DOHH2 (cell line): ENCODE measurements around the gene SYNGR1.

Source experiments
- H3F3A ChIP-seq: fragments of 200-600 bp; sonication (generic), shearing (Covaris generic); 2 replicates; pipeline ENCODE4 v1.6.0; 2016; ENCODE audit warnings: antibody characterized with exemption, mild to moderate bottlenecking; ENCODE audit not compliant: control insufficient read depth, insufficient read depth
- H3K27ac ChIP-seq: fragments of 200-600 bp; sonication (generic); 2 replicates; pipeline ENCODE4 v1.5.1; 2014; ENCODE audit warnings: low read depth, mild to moderate bottlenecking, low read length, moderate library complexity
- H3K27me3 ChIP-seq: fragments of 200-600 bp; sonication (generic); 2 replicates; pipeline ENCODE4 v1.6.1; 2014; ENCODE audit warnings: mild to moderate bottlenecking, low read length, mixed read lengths; ENCODE audit not compliant: control insufficient read depth
- H3K36me3 ChIP-seq: fragments of 200-600 bp; sonication (generic); 2 replicates; pipeline ENCODE4 v1.6.1; 2014; ENCODE audit warnings: mild to moderate bottlenecking, low read length, moderate library complexity, mixed read lengths; ENCODE audit not compliant: control insufficient read depth
- H3K4me1 ChIP-seq: fragments of 200-600 bp; sonication (generic); 2 replicates; pipeline ENCODE4 v1.6.1; 2014; ENCODE audit warnings: mild to moderate bottlenecking, low read length, mixed read lengths; ENCODE audit not compliant: control insufficient read depth
- H3K4me2 ChIP-seq: fragments of 200-600 bp; sonication (generic); 2 replicates; pipeline ENCODE4 v1.6.0; 2014; ENCODE audit warnings: mild to moderate bottlenecking, low read length, moderate library complexity
- H3K4me3 ChIP-seq: fragments of 200-600 bp; sonication (generic); 2 replicates; pipeline ENCODE4 v1.5.1; 2014; ENCODE audit warnings: mild to moderate bottlenecking, low read length, mixed read lengths
- H3K79me2 ChIP-seq: fragments of 200-600 bp; sonication (generic); 2 replicates; pipeline ENCODE4 v1.6.1; 2014; ENCODE audit warnings: mild to moderate bottlenecking, low read length, mixed read lengths; ENCODE audit not compliant: control insufficient read depth
- H3K9me2 ChIP-seq: fragments of 200-600 bp; sonication (generic); replicated peaks from 2 replicates; pipeline ENCODE4 v1.6.1; 2014; ENCODE audit warnings: mild to moderate bottlenecking, low read length, mixed read lengths; ENCODE audit not compliant: control insufficient read depth
- H3K9me3 ChIP-seq: fragments of 200-600 bp; sonication (generic); 2 replicates; pipeline ENCODE4 v1.6.1; 2014; ENCODE audit warnings: antibody characterized with exemption, low read length, mixed read lengths; ENCODE audit not compliant: control insufficient read depth, insufficient read depth
- H4K20me1 ChIP-seq: fragments of 200-600 bp; sonication (generic); 2 replicates; pipeline ENCODE4 v1.6.0; 2014; ENCODE audit warnings: low read depth, mild to moderate bottlenecking, antibody characterized with exemption, low read length, moderate library complexity; ENCODE audit not compliant: control insufficient read depth, insufficient read depth
- EZH2phosphoT487 ChIP-seq: fragments of 200-600 bp; sonication (generic); IDR thresholded peaks from 2 replicates; pipeline ENCODE4 v1.6.1; 2017; ENCODE audit warnings: borderline replicate concordance, mild to moderate bottlenecking, antibody characterized with exemption, low read length, moderate library complexity, mixed read lengths
- TF ChIP-seq, protein P1 (sequence below): fragments of 200-600 bp; sonication (generic); IDR thresholded peaks from one replicate; pipeline ENCODE4 v1.5.1; 2014; ENCODE audit warnings: antibody characterized with exemption, mild to moderate bottlenecking, low read depth, low read length; ENCODE audit not compliant: poor library complexity, severe bottlenecking

The SYNGR1 gene

DNA sequence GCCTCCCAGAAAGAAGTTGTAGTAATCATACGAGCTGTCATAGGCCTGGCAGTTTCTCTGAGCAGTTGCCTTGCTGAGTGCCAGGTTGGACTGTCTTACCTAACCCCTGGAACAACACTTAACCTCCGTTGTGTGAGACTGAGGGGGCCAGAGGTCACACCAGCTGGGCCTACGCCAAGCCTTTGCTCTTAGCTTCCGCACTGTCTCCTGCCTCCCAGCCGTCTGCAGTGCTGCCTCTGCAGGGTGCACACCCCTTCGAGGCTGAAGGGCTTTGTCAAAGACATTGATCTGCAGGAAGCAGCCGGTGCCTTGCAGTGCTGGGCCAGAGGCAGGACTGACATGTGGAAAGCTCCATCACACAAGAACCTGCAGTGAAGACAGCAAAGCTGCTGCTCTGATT is 66.5 kb downstream of the SYNGR1 start:
- Histone ChIP-seq H3K4me2 (no peak overlapping the region), H3K4me3 (no peak overlapping the region), H3K9me3 (no peaks in the 10 kb centered on the region), H3F3A (peaks cover 9% of the 10 kb centered on the region), H3K36me3 (peaks cover 60% of the 10 kb centered on the region), H3K9me2 (no peaks in the 10 kb centered on the region), H4K20me1 (no peaks in the 10 kb centered on the region), H3K79me2 (peaks cover 29% of the 10 kb centered on the region), H3K27me3 (no peaks in the 10 kb centered on the region), H3K4me1 (peaks cover 43% of the 10 kb centered on the region), H3K27ac (no peak overlapping the region)
- TF ChIP-seq, protein P1, sequence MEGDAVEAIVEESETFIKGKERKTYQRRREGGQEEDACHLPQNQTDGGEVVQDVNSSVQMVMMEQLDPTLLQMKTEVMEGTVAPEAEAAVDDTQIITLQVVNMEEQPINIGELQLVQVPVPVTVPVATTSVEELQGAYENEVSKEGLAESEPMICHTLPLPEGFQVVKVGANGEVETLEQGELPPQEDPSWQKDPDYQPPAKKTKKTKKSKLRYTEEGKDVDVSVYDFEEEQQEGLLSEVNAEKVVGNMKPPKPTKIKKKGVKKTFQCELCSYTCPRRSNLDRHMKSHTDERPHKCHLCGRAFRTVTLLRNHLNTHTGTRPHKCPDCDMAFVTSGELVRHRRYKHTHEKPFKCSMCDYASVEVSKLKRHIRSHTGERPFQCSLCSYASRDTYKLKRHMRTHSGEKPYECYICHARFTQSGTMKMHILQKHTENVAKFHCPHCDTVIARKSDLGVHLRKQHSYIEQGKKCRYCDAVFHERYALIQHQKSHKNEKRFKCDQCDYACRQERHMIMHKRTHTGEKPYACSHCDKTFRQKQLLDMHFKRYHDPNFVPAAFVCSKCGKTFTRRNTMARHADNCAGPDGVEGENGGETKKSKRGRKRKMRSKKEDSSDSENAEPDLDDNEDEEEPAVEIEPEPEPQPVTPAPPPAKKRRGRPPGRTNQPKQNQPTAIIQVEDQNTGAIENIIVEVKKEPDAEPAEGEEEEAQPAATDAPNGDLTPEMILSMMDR = no peak
- TF ChIP-seq EZH2phosphoT487 = no peak

DNA sequence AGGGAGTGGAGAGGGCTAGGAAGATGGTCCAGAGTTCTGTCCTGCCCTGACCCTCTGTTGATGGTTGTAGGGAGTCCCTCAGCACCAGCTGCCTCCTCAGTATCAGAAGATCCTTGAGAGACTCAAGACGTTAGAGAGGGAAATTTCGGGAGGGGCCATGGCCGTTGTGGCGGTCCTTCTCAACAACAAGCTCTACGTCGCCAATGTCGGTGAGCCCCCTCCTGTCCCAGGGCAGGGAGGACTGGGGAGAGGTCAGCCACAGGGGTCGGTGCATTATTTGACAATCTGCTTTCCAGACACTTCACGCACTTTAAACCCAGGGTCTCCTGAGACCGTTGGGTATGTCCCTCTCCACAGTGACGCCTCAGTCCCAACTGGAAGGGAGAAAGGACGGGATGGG is 67.8 kb downstream of the SYNGR1 start:
- Histone ChIP-seq H3K27ac (no peak overlapping the region), H3K4me1 (peaks cover 30% of the 10 kb centered on the region)

DNA sequence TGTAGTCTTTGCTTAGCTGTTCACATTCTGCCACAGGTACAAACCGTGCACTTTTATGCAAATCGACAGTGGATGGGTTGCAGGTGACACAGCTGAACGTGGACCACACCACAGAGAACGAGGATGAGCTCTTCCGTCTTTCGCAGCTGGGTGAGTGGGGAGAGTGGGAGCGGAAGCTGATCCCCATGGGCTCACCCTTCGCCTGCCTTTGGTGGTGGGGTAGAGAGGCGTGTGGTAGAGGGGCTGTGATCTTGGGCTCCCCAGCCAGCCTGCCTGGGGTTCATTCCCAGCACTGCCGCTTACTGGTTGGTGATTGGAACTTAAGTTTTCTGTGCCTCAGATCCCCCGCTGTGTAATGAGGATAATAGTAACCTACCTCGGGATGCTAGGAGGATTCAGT is 68.9 kb downstream of the SYNGR1 start:
- Histone ChIP-seq H3K4me1 (peaks cover 20% of the 10 kb centered on the region), H3K9me3 (no peaks in the 10 kb centered on the region), H3K27me3 (no peaks in the 10 kb centered on the region), H3K27ac (peak overlapping the region; percentile 4; the same call in 1 of the 2 replicates), H4K20me1 (no peaks in the 10 kb centered on the region), H3K9me2 (no peaks in the 10 kb centered on the region), H3F3A (no peaks in the 10 kb centered on the region), H3K36me3 (peaks cover 77% of the 10 kb centered on the region), H3K79me2 (peaks cover 8% of the 10 kb centered on the region), H3K4me2 (peak overlapping the region; percentile 50), H3K4me3 (0 out of 2 replicates have a peak overlapping the region, but pooled peaks have one; percentile 15)
- TF ChIP-seq, protein P1 = no peak
- no peak for TF ChIP-seq EZH2phosphoT487

More for the DNA sequence above, 67.8 kb downstream of the SYNGR1 start:
- no peak for TF ChIP-seq EZH2phosphoT487
- TF ChIP-seq, protein P1 = no peak
- peaks cover 71% of the 10 kb centered on the region for H3K36me3 ChIP-seq
- H3K27me3 ChIP-seq = no peaks in the 10 kb centered on the region
- H3K79me2 ChIP-seq = peaks cover 16% of the 10 kb centered on the region
- no peaks in the 10 kb centered on the region for H3K9me3 ChIP-seq
- H3K9me2 ChIP-seq = no peaks in the 10 kb centered on the region
- H3K4me2 ChIP-seq = 0 out of 2 replicates have a peak overlapping the region, but pooled peaks have one; percentile 50
- no peaks in the 10 kb centered on the region; the same call in 1 of the 2 replicates for H3F3A ChIP-seq
- no peak overlapping the region for H3K4me3 ChIP-seq
- no peaks in the 10 kb centered on the region for H4K20me1 ChIP-seq
